ENCODE results near the gene MED16. TPM values are rescaled to one million over a fixed set of nuclear protein-coding genes. Genes with fewer than 3 reads are reported as not detected.
A peak's percentile ranks its signal among the peaks of the same experiment; 100 is the strongest.

MED16 gene
- total and polyA plus RNA-seq, 10 of the 15 experiments (the other 5 are each of a cell fraction or from before 2014, with no cell fraction given), result 0.56 to 51.1 (median 13.6) TPM

DNA sequence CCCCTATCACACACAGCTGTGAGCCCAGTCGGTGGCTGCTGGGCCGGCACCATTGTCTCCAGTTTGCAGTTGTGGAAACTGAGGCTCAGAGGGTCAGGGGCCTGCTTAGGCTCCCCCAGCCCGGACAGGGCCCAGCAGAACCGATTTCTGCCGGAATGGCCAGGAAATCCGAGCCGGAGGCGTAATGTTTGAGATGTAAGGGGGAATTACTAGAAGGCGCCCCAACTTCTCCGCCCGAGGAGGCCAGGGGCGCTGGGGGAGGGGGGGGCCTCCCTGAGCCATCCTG, 25.1 kb upstream of the MED16 start:
- POLR2A ChIA-PET, result interaction anchor here (0.6 kb wide), 1 partner anchor 411 kb away, joined by 8 read pairs; no protein-coding TSS in a partner anchor
- DNase-seq (ENCODE audit: low read depth, low spot score), result no peak
- TF ChIP-seq, protein P1, sequence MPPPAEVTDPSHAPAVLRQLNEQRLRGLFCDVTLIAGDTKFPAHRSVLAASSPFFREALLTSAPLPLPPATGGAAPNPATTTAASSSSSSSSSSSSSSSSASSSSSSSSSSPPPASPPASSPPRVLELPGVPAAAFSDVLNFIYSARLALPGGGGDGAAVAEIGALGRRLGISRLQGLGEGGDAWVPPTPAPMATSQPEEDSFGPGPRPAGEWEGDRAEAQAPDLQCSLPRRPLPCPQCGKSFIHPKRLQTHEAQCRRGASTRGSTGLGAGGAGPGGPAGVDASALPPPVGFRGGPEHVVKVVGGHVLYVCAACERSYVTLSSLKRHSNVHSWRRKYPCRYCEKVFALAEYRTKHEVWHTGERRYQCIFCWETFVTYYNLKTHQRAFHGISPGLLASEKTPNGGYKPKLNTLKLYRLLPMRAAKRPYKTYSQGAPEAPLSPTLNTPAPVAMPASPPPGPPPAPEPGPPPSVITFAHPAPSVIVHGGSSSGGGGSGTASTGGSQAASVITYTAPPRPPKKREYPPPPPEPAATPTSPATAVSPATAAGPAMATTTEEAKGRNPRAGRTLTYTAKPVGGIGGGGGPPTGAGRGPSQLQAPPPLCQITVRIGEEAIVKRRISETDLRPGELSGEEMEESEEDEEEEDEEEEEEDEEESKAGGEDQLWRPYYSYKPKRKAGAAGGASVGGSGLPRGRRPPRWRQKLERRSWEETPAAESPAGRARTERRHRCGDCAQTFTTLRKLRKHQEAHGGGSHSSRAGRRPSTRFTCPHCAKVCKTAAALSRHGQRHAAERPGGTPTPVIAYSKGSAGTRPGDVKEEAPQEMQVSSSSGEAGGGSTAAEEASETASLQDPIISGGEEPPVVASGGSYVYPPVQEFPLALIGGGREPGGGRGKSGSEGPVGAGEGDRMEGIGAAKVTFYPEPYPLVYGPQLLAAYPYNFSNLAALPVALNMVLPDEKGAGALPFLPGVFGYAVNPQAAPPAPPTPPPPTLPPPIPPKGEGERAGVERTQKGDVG (CRISPR knock-in tag; IDR thresholded peaks at IDR 0.05), result no peak
- TF ChIP-seq ETV6 (conservative IDR thresholded peaks at IDR 0.05 in 1 of 2, IDR thresholded peaks at IDR 0.05 in 1 of 2; ENCODE audit: borderline replicate concordance in 1 of 2, low read depth in 1 of 2) (no peak), SMAD5 (IDR thresholded peaks at IDR 0.05; ENCODE audit: low read depth) (no peak), MTA3 (IDR thresholded peaks at IDR 0.05; ENCODE audit: borderline replicate concordance, low read length) (no peak), CBFB (IDR thresholded peaks at IDR 0.05; ENCODE audit: low read depth) (no peak), NFIC (IDR thresholded peaks at IDR 0.05; ENCODE audit: low read depth, low read length) (no peak), HDAC2 (IDR thresholded peaks at IDR 0.05) (no peak), KLF5 (IDR thresholded peaks at IDR 0.05; ENCODE audit: partially characterized antibody) (no peak), RAD21 (IDR thresholded peaks at IDR 0.05; ENCODE audit: insufficient read depth, low read depth, low read length) (no peak), ZNF24 (IDR thresholded peaks at IDR 0.05) (no peak), SUPT20H (IDR thresholded peaks at IDR 0.05; ENCODE audit: borderline replicate concordance, control insufficient read depth, low read depth, low read length) (no peak), EP300 (IDR thresholded peaks at IDR 0.05; ENCODE audit: borderline replicate concordance in 1 of 2, control insufficient read depth in 1 of 2, low read depth in 2 of 2, low read length in 2 of 2) (no peak), CHD4 (IDR thresholded peaks at IDR 0.05) (no peak), ZNF384 (IDR thresholded peaks at IDR 0.05; ENCODE audit: borderline replicate concordance, low read depth, low read length) (no peak)
- TF ChIP-seq, protein P2, sequence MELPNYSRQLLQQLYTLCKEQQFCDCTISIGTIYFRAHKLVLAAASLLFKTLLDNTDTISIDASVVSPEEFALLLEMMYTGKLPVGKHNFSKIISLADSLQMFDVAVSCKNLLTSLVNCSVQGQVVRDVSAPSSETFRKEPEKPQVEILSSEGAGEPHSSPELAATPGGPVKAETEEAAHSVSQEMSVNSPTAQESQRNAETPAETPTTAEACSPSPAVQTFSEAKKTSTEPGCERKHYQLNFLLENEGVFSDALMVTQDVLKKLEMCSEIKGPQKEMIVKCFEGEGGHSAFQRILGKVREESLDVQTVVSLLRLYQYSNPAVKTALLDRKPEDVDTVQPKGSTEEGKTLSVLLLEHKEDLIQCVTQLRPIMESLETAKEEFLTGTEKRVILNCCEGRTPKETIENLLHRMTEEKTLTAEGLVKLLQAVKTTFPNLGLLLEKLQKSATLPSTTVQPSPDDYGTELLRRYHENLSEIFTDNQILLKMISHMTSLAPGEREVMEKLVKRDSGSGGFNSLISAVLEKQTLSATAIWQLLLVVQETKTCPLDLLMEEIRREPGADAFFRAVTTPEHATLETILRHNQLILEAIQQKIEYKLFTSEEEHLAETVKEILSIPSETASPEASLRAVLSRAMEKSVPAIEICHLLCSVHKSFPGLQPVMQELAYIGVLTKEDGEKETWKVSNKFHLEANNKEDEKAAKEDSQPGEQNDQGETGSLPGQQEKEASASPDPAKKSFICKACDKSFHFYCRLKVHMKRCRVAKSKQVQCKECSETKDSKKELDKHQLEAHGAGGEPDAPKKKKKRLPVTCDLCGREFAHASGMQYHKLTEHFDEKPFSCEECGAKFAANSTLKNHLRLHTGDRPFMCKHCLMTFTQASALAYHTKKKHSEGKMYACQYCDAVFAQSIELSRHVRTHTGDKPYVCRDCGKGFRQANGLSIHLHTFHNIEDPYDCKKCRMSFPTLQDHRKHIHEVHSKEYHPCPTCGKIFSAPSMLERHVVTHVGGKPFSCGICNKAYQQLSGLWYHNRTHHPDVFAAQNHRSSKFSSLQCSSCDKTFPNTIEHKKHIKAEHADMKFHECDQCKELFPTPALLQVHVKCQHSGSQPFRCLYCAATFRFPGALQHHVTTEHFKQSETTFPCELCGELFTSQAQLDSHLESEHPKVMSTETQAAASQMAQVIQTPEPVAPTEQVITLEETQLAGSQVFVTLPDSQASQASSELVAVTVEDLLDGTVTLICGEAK (IDR thresholded peaks at IDR 0.05; ENCODE audit: borderline replicate concordance), result no peak
- TF ChIP-seq, protein P3, sequence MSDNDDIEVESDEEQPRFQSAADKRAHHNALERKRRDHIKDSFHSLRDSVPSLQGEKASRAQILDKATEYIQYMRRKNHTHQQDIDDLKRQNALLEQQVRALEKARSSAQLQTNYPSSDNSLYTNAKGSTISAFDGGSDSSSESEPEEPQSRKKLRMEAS (IDR thresholded peaks at IDR 0.05; ENCODE audit: low read depth, low read length), result no peak

More for the DNA sequence above, 25.1 kb upstream of the MED16 start:
- ChIA-PET RAD21 (ENCODE audit: unreplicated experiment) (interaction anchor here (0.6 to 3.6 kb wide), 3 partner anchors 20 to 60 kb away, joined by 3 to 46 read pairs (median 5); no protein-coding TSS in a partner anchor), SMC1A (ENCODE audit: uncharacterized antibody, unreplicated experiment) (interaction anchor here (1.1 kb wide), 1 partner anchor 10 kb away, joined by 4 read pairs; no protein-coding TSS in a partner anchor), CTCF (interaction anchor here (4.6 kb wide), 1 partner anchor 54 kb away, joined by 50 read pairs; no protein-coding TSS in a partner anchor)
- FAIRE-seq (no peak), ATAC-seq (no peak)
- H3K27ac ChIP-seq (ENCODE audit: control insufficient read depth, insufficient read depth), result no peak overlapping the region
- H3K4me1 ChIP-seq (ENCODE audit: control insufficient read depth, insufficient read depth, low read length), result peaks cover 25% of the 10 kb centered on the region
- no peaks in the 10 kb centered on the region for H3K36me3 ChIP-seq (ENCODE audit: control insufficient read depth in 2 of 2, insufficient read depth in 2 of 2, low read length in 1 of 2)
- in situ Hi-C loops (cut with MboI), result no loop called here
- H3K27me3 ChIP-seq (replicated peaks in 1 of 2; ENCODE audit: control insufficient read depth in 2 of 2, insufficient read depth in 2 of 2, low read length in 1 of 2), result peaks cover 0 to 2% of the 10 kb centered on the region in 2 experiments; a peak in 1 of 4 replicates
- peak overlapping the region; percentile 41; the same call in 1 of the 2 replicates for H3K4me3 ChIP-seq
- H3K79me2 ChIP-seq (ENCODE audit: control insufficient read depth, insufficient read depth, low read length), result peaks cover 4% of the 10 kb centered on the region
- peak overlapping the region; percentile 77; the same call in 1 of the 2 replicates for H3K4me2 ChIP-seq (ENCODE audit: control insufficient read depth, insufficient read depth)
- WGBS (ENCODE audit: insufficient coverage, insufficient replicate concordance, low lambda C conversion rate, missing lambda C conversion rate), result 28% methylated on average over 12 of the region's 12 CpGs
- H3K9me3 ChIP-seq (replicated peaks; ENCODE audit: control insufficient read depth, insufficient read depth, low read length), result no peaks in the 10 kb centered on the region
- no peak overlapping the region for H3K9ac ChIP-seq (ENCODE audit: control insufficient read depth, insufficient read depth, low read length)
- intact Hi-C loops (cut with micrococcal nuclease; ENCODE audit: unreplicated experiment), result no loop called here
- H4K20me1 ChIP-seq (ENCODE audit: control insufficient read depth, insufficient read depth), result no peaks in the 10 kb centered on the region
- H2AFZ ChIP-seq (ENCODE audit: control insufficient read depth, low read depth, low read length), result no peak overlapping the region
- no TSS peak for BruUV-seq (replicated peaks)
